Activated T-helper 1 cell treated with anti-CD3 and anti-CD28 coated beads, Interleukin-2, amount 50 U/mL, for 16 hours (primary cell): ENCODE results near the gene GEMIN2.
"Not testable (repeated sequence)": the region's sequence is repeated elsewhere in the genome, so short reads cannot be mapped to it uniquely, and the experiment has no call there.

Experiments used
- DNase-seq, 2 donors: peaks; one replicate each; pipeline ENCODE4 v3.0.0-alpha.2; 2020; ENCODE audit warnings: low read depth in 1 of 2, low spot score in 1 of 2

GEMIN2 gene

GRCh38 chr14:39114073-39114838, at the start of gene GEMIN2:
Gene GEMIN2 (plus strand): TSS chr14:39114323. CDS start chr14:39114339, 16 bp downstream.
- peak; percentile 86 to 88 for DNase-seq

- not testable (repeated sequence) for DNase-seq
Measured at GRCh38 chr14:39069169-39069805, 44.8 kb upstream of the GEMIN2 start.

GRCh38 chr14:39069923-39070322, 44.2 kb upstream of the GEMIN2 start:
- DNase-seq = no peak

- DNase-seq = no peak
Measured at GRCh38 chr14:39071096-39071495, 43.0 kb upstream of the GEMIN2 start.

- no peak for DNase-seq
Measured at GRCh38 chr14:39080886-39081285, 33.2 kb upstream of the GEMIN2 start.

GRCh38 chr14:39083127-39083526, 31.0 kb upstream of the GEMIN2 start:
- no peak for DNase-seq

- DNase-seq = no peak
Measured at GRCh38 chr14:39085933-39086332, 28.2 kb upstream of the GEMIN2 start.

GRCh38 chr14:39087493-39087892, 26.6 kb upstream of the GEMIN2 start:
- no peak for DNase-seq

- no peak for DNase-seq
Measured at GRCh38 chr14:39090548-39091111, 23.5 kb upstream of the GEMIN2 start.

- no peak for DNase-seq
Measured at GRCh38 chr14:39091716-39092115, 22.4 kb upstream of the GEMIN2 start.

GRCh38 chr14:39094515-39094914, 19.6 kb upstream of the GEMIN2 start:
- DNase-seq = no peak

- no peak for DNase-seq
Measured at GRCh38 chr14:39097159-39097558, 17.0 kb upstream of the GEMIN2 start.

GRCh38 chr14:39099215-39099614, 14.9 kb upstream of the GEMIN2 start:
- not testable (repeated sequence) for DNase-seq

GRCh38 chr14:39099748-39100147, 14.4 kb upstream of the GEMIN2 start:
- no peak for DNase-seq

GRCh38 chr14:39102265-39102968, 11.7 kb upstream of the GEMIN2 start:
- no peak for DNase-seq

GRCh38 chr14:39102969-39103957, 10.9 kb upstream of the GEMIN2 start, which contains the start of gene SEC23A:
Gene SEC23A (minus strand): TSS chr14:39103235. CDS start chr14:39096118, 7,117 bp downstream.
- peak; percentile 62 to 74 for DNase-seq

GRCh38 chr14:39104078-39104801, 9.9 kb upstream of the GEMIN2 start:
- not testable (repeated sequence) for DNase-seq

- DNase-seq = no peak
Measured at GRCh38 chr14:39107591-39107996, 6.5 kb upstream of the GEMIN2 start.

- DNase-seq = no peak
Measured at GRCh38 chr14:39108791-39109190, 5.3 kb upstream of the GEMIN2 start.
